Head of caudate nucleus (tissue), 42 donors: ENCODE measurements around the gene TGIF1.

Source experiments
- DNase-seq, 42 donors: peaks; one replicate each; pipeline versions ENCODE4 v3.0.0 to v3.0.0-alpha.2; 2020 to 2021; ENCODE audit warnings: mixed read lengths in 7 of 42
- intact Hi-C: fragments of 100-400 bp; cut with DNase I; formaldehyde crosslinking; loops from one replicate; pipeline ENCODE4 v1.15.0; 2022

TGIF1 gene

DNA sequence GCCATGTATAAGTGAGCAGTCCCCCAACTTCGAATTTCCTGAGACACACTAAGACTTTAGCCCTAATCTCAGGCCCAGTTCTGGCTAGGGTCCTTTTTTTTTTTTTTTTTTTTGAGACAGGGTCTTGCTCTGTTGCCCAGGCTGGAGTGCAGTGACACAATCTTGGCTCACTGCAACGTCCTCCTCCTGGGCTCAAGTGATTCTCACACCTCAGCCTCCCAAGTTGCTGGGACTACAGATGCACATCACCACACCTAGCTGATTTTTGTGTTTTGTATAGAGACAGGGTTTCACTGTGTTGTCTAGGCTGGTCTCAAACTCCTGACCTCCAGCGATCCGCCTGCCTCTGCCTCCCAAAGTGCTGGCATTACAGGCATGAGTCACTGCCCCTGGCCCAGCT lies 23.9 kb upstream of the TGIF1 start:
- DNase-seq: no peak
- intact Hi-C loops: no loop called here

DNA sequence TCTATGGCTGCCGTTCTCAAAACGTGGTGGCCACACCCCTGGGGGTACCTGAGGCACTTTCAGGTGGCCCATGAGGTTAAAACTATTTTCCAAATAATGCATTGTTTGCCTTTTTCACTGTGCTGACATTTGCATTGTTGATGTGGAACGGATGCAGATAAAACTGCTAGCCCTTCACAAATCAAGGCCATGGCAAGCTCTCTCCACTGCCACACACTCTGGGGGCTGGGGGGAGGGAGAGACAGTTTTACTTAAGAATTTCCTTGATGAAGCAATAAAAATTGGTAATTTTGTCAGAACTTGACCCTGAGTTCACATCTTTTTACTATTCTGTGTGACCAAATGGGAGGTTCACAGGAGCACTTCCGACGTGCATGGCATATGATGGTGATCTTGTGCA lies 22.0 kb upstream of the TGIF1 start:
- intact Hi-C loops: no loop called here
- no peak for DNase-seq

DNA sequence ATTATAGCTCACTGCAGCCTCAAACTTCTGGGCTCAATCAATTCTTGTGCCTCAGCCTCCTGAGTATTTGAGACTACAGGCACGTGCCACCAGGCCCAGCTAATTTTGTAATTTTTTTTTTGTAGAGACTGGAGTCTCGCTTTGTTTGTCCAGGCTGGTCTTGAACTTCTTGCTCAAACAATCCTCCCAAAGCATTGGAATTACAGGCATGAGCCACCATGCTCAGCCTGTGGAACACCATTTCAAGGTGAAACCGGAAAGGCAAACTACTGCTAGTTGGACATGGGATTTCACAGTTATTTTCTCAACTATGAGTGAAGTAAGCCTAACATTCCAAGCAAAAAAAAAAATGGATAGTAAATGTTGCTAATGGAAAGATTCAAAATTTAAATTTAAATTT lies 20.9 kb upstream of the TGIF1 start:
- intact Hi-C loops: no loop called here

DNA sequence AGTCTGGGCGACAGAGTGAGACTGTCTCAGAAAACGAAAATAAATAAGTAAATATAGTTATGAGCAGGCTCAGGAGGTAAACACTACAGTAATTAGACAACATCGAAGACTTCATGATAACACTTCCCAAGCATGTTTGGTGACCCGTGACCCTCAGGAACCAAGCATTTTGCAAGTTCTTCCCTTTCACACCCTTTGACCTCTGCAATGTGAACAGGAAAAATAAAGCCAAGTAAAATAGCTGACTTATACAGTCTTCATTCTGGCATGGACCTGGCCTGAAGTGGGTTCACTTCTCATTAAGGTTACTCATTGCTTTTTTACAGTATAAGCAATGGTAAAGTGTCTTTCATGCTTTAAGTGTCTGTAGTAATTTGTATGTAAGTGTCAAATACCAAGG lies 15.3 kb upstream of the TGIF1 start:
- DNase-seq: no peak
- intact Hi-C loops: no loop called here

More for the DNA sequence above, 20.9 kb upstream of the TGIF1 start:
- no peak for DNase-seq

DNA sequence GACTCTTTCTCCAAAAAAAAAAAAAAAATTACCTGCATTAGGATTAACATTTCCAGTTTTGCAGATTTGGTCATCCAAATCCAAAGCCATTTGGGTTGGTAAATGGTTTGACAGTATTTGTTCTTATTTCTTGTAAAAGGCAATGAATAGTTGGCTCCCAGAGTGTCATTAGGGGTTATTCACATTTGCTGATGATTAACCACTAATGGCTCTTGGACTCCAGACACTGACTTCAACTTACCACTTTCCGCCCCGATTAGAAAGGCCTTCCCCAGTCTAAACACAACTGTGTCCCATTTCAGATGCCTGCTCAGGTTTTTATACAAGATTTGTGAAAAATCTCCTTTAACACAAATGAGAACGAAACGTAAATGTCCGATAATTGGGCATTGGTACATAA lies 9.6 kb upstream of the TGIF1 start:
- intact Hi-C loops: no loop called here
- DNase-seq: no peak

DNA sequence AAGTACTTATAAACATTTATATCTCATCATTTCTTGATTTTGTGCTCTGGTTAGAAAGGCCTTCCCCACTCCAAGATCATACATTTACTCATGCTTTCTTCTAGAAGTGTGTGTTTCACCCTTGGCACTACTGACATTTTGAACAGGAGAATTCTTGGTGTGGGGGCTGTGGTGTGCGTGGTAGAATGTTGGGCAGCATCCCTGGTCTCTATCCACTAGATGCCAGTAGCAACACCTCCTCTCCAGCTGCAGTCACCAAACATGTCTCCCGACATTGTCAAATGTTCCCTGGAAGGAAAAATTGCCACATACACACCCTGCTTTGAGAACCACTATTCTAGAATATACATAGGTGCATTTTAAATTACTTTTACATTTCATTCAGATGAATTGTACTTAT lies 8.7 kb upstream of the TGIF1 start:
- intact Hi-C loops: no loop called here
- DNase-seq: peak in 30 of 42 donors; percentile 19 to 76 (median 40)

DNA sequence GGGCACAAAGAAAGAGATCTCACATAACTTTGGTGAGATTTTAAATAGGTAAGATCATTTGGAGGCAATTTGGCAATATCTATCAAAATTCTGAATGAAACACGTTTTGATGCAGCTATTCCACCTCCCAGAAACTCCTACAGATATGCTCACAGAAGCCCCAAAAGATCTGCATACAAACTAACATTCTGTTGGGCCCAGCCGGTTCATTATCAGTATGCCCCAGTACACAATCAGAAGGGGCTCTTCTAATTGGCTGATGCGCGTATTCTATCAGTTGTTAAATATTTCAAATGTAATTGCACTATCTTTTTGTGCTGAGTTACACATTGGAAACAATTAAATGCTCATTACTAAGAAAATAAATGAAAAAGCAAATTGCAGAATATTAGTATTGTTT lies 7.1 kb upstream of the TGIF1 start:
- DNase-seq: no peak
- intact Hi-C loops: no loop called here

DNA sequence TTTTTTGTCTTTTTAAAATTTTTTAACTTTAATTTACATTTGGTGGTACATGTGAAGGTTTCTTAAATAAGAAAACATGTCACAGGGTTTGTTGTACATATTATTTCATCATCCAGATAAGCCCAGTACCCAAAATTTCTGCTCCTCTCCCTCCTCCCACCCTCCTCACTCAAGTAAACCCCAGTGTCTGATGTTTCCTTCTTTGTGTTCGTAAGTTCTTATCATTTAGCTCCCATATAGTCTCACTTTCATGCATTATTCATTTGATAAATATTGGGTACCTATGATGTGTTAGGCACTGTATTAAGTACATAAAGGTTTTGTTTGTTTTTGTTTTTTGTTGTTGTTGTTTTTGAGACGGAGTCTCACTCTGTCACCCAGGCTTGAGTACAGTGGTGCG lies 5.7 kb upstream of the TGIF1 start:
- DNase-seq: no peak
- intact Hi-C loops: no loop called here

DNA sequence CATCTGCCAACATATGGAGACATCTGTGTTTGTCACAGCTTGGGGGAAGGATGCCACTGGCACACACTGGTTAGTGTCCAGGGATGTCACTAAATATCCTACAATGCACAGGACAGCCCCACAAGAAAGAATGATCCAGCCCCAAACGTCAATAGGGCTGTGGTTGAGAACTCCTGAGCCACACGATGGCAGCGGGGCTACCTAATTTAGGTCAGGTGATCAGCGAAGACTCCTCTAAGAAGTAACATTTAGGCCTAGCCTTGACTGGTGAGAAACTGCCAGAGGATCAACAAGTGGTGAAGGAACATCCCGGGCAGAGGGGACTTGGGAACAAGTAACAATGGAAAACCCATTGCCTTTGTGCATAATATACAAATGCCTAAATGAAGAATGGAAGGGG lies 5.0 kb upstream of the TGIF1 start:
- intact Hi-C loops: loop anchor here (5.0 kb wide), 1 partner anchor 222 kb away; no protein-coding TSS in a partner anchor
- DNase-seq: no peak

DNA sequence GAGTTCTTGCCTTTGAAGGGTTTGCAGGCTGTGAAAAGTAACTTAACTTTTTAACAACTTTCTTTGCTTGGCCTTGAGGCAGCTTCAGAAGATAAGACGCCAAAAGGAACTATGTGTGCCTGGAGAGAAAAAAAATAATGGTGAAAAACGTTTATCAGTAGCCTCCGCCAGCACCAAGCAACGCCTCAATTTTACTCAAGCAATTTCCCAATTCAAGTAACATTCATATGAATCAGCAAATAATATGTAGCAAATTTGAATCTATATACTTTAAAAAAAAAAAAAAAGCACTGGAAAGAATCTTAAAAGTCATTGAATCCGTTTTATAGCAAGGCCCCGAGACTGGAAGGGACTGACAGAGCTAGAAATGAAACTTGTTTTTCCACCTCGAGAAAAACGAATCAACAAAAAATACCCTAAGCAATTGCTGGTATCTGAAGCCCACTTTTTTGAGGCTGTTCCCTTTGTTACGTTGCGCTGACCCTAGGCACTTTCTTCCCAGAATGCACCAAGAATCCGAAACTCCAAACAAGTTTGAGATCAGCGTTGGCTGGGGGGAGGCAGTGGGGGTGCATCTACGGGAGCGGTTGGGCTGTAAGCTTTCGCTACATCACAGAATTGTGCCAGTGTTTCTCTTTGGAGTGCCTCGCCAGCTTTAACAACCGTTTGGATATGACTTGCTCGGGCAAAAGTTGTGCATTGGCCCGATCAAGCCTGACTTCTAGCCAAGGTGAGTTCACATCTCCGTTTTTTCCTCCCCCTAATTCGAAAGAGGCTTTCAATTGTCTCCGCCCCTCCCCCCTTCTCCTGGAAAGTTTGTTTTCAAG lies 2.7 kb upstream of the TGIF1 start:
- intact Hi-C loops: loop anchor here (5.0 kb wide), 1 partner anchor 220 kb away; no protein-coding TSS in a partner anchor
- peak in 34 of 42 donors; percentile 9 to 76 (median 38) for DNase-seq

DNA sequence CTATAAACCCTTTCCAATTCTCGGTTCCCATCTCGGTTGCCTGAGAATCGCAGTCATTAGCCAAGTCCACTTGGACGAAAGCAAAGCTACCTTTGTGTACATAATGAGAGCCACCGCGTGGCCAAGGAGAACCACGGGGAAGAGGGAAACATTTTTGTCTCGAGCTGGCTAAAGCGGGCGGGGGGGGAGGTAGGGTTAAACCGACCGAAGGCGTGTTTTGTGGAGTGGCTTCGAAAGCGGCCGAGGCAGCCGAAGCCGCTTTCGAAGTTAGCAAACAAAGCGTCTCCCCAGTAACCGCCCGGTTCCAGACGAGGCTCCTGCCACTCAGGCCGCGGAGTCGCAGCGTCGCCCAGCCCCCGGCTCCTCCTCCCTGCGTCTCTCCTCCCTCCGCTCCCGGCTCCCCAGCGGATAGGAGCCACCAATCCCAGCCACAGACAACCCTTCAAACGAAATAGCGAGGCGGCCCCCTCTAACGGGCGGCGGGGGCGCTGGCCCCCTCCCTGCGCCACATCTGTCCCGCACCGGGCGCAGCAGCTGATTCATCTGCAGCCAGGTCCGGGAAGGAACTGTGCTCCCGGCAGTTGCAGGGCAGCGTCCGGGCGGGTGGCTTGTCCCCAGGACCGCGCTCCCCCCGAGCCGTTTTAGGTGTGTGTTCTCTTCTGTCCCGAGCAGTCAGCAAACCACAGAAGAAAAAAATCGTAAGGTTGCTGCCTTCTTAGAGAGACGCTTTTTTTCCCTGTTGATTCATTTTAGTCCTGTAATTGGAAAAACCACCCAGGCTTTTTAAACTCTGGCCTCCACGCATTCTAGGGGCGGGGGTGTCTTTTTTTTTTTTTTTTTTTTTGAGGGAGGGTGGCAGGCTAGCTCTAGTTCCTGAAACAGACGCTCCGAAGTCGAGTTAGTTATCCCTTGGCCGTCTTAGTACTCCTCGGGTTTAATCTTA lies 1.8 kb upstream of the TGIF1 start:
- DNase-seq: peak; percentile 78 to 97 (median 94)
- intact Hi-C loops: loop anchor here (5.0 kb wide), 1 partner anchor 219 kb away; no protein-coding TSS in a partner anchor

DNA sequence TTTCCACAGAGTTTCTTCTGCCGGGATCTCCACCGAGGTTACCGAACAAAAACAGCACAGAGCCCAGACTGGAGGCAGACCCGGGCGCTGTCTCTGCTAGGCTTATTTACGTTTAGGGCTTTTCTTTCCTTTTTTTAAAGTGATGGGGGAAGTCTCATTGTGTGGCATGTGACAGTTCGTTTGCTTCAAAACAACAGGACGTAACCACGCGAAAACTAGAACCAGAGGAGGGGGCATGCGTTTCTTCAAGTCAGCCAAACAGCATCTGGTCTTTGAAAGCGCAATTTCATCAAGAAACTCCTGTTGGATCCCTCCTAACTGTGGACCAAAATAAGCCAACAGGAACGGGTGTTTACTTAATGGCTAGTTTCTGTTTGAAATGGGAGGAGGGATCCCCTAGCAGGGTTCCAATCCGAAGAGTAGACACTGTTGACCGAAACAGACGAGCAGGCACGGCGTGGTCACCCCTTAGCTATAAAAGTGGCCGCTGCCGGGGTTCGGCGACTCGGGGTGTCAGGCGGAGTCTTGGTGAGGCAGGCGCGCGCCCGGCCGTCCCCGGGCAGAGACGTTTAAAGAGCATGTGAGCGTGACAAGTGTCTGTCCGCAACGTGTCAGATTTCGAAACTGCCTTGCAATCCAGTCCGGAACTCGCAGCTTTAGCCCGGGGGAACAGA lies 997 bp upstream of the TGIF1 start:
- intact Hi-C loops: loop anchor here (5.0 kb wide), 1 partner anchor 218 kb away; no protein-coding TSS in a partner anchor
- DNase-seq: peak in 40 of 42 donors; percentile 60 to 88 (median 74)

DNA sequence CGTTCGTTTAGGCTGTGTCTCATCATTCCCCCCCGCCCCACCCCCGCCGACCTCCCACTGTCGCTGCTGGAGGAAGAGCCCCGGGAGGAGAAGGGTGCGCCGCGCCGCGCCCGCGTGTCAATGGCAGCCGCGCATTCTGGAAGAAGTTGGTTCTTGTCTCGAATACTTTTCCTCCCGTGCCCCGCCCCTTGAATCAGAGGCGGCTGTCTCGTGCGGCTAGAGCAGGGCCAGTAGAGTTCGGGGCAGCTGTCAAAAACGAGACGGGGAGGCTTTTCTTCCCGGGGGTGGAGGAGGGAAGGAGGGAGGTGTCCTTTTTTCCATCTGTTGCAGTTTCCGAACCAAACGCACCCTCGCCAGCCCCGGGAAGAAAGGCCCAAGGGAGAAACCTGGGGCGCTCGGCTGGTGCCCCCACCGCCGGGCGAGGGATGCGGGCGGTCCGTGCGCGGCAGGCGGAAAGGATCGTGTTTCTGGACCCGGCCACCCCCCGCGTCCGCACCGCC lies 410 bp upstream of the TGIF1 start:
- intact Hi-C loops: loop anchor here (5.0 to 10.0 kb wide), 4 partner anchors 75 to 218 kb away; no protein-coding TSS in a partner anchor
- peak in 12 of 42 donors; percentile 47 to 79 (median 66) for DNase-seq

DNA sequence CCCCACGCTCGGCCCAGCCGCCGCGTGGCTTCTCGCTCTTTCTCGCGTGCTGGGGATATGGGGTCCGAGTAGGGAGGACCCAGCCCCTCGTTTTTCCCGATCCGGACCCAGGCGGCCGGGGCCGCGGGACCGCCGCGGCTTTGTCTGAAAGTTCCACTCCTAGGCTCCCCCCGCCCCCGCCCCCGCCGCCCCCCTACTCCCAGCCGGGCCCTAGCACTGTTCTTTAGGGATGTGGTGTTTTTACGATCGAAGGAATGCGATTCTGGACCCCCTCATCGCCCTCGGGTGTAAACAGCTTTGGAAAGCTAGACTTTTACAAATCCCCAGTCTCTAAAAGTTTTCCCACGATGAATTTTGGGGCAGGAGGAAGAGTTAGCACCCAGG lies 819 bp downstream of the TGIF1 start:
- DNase-seq: peak in 2 of 42 donors; percentile 17 to 28
- intact Hi-C loops: loop anchor here (5.0 to 10.0 kb wide), 3 partner anchors 74 to 168 kb away; no protein-coding TSS in a partner anchor

DNA sequence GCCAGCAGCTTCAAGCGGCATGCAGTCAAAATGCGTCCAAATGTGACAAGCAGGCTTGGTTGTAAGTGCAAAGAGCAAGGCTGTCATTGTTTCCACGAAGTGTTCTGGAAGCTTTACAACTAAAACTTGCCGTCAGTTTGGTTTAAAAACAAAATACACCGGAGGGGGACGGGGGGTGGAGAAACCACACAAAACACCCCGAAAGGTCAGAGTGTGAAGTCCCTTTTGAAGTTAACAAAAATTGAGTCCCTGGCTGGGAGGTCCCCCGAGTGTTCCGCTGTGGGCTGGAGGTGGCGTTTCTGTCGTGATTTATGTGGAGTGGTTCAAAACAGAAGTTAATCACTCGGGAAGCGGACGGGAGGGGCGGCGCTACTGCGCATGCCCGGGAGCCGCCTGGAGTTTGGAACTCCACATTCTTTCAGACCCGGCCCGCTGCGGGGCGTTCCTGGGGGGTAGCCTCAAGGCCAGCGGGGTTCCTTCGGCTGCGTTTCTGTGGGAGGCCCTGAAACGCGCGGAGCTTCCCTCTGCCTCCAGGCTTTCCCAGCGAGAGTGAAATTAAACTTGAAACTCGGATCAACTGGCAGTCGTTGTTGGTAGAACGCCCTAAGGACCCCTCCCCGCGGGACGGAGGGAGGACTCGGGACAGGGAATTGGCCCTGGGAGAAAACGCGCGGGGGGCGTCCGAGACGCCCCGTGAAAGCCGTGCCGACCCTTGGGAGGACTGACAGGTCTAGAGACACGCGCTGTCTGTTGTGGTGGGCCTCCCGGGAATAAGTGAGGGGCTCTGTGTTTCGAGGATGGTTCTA lies 1.4 kb downstream of the TGIF1 start:
- DNase-seq: peak; percentile 77 to 97 (median 92)
- intact Hi-C loops: loop anchor here (5.0 to 10.0 kb wide), 3 partner anchors 73 to 169 kb away; no protein-coding TSS in a partner anchor

DNA sequence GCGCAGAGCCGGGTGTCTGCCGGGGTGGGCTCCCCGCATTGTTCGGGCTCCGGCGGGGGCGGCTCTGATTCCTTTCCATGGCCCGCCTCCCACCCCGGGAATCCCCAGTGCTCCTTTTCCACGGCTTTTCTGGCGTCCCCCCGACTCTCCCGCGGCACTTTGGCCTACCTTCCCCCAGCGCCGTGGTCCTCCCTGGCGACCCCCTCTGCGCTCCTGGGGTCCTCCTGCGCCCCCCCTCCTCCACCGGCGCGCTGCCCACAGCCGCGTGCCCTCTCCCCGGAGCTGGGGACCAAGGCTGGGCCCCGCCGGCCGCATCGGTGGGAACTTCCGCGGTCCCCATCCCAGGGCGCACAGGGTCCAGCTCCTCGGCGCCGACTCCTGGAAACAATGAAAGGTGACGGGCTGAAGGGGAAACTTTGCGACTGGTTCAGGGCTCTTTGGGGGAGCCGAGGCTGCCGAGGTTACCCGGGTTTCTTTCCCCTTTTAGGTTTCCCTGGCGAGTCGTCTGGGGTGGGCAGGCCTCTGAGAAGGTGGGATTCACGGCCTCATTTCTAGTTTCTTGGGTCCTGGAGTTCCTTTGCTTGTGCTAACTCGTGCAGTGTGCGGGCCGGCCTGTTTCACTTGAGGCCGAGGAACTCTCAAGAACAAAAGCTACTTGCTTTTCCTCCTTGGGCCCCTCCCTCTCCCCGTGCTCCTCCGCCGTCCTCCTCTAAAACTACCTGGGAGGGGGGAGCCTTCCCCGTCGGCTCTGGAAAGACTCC lies 2.2 kb downstream of the TGIF1 start:
- intact Hi-C loops: loop anchor here (5.0 to 10.0 kb wide), 3 partner anchors 73 to 170 kb away; no protein-coding TSS in a partner anchor
- DNase-seq: peak in 40 of 42 donors; percentile 20 to 78 (median 40)
